Transverse colon (tissue), 4 donors: ENCODE results near the gene TLR9. TPM values are rescaled to one million over a fixed set of nuclear protein-coding genes. Genes with fewer than 3 reads are reported as not detected.

Experiments used
- DNase-seq: peaks from one replicate; pipeline ENCODE4 v3.0.0-alpha.2; 2019
- H3K27ac ChIP-seq, 4 donors: fragments of 200-600 bp; sonication (generic); 2 replicates each; pipeline ENCODE4 v1.5.1; 2016 to 2018; ENCODE audit warnings: inconsistent platforms in 4 of 4
- H3K27me3 ChIP-seq: fragments of 200-600 bp; sonication (generic); 2 replicates; pipeline ENCODE4 v1.5.1; 2017; ENCODE audit warnings: inconsistent platforms
- H3K36me3 ChIP-seq, 4 donors: fragments of 200-600 bp; sonication (generic); 2 replicates each; pipeline ENCODE4 v1.5.1; 2017 to 2019; ENCODE audit warnings: inconsistent platforms in 4 of 4
- H3K4me1 ChIP-seq, 4 donors: fragments of 200-600 bp; sonication (generic); 2 replicates each; pipeline ENCODE4 v1.5.1; 2017 to 2020; ENCODE audit warnings: inconsistent platforms in 4 of 4
- H3K4me3 ChIP-seq, 4 donors: fragments of 200-600 bp; sonication (generic); 1 replicate in 1 of 4; 2 replicates in 3 of 4; pipeline versions ENCODE4 v1.5.1 to v1.6.1; 2017 to 2019; ENCODE audit warnings: inconsistent platforms in 4 of 4
- H3K9me3 ChIP-seq, 2 donors: fragments of 200-600 bp; sonication (generic); 2 replicates each; pipeline ENCODE4 v1.5.1; 2017 to 2019; ENCODE audit warnings: inconsistent platforms in 2 of 2
- EP300 ChIP-seq: sonication (generic); formaldehyde crosslinking; IDR thresholded peaks from one replicate; pipeline ENCODE4 v1.6.1; 2017; ENCODE audit warnings: antibody characterized with exemption, low read depth
- POLR2A ChIP-seq: fragments of 450-650 bp; IDR thresholded peaks from one replicate; pipeline ENCODE4 v1.6.1; 2016; ENCODE audit warnings: antibody characterized with exemption, mild to moderate bottlenecking, moderate library complexity
- POLR2AphosphoS5 ChIP-seq, 3 donors: sonication (generic); formaldehyde crosslinking; IDR thresholded peaks; one replicate each; pipeline ENCODE4 v1.6.1; 2016; ENCODE audit warnings: antibody characterized with exemption in 3 of 3
- WGBS, 2 donors: methylation state at CpG; one replicate each; pipeline ENCODE4 v1.1.5; 2018; ENCODE audit warnings: low coverage in 1 of 2; 5-methylcytosine and 5-hydroxymethylcytosine counted together
- in situ Hi-C, 4 donors: fragments of 200-750 bp; cut with MboI; loops; one replicate each; pipeline versions ENCODE4 v1.15.0 to v1.15.1; 2017; ENCODE audit warnings: low sequenced_read_pairs in 3 of 4, low pct_ligation_motif_present in 1 of 4, low pct_unique_long_range_greater_than_20kb in 1 of 4
- intact Hi-C: fragments of 100-400 bp; cut with DNase I; formaldehyde crosslinking; loops from one replicate; pipeline ENCODE4 v1.15.1; 2023; ENCODE audit warnings: low total_unique reads
- total RNA-seq, 4 donors: library from RNA; depleted of rRNA; stranded (reverse); fragments of >200 nt; gene quantifications; one replicate each; pipeline ENCODE4 v1.1.0, GENCODE V29; 2016
- TF ChIP-seq, protein P1 (sequence below), 5 experiments: fragments of 200-600 bp in 3 of 5; fragments of 450-650 bp in 2 of 5; sonication (generic) in 3 of 5; IDR thresholded peaks; 1 replicate in 2 of 5; 2 replicates in 3 of 5; pipeline ENCODE4 v1.5.1; 2016 to 2017; ENCODE audit warnings: antibody characterized with exemption in 5 of 5, inconsistent platforms in 3 of 5, mild to moderate bottlenecking in 2 of 5, moderate library complexity in 1 of 5

TLR9 gene
- total RNA-seq, 4 donors from 2014 or later = 0.16 TPM; not detected in 3

DNA sequence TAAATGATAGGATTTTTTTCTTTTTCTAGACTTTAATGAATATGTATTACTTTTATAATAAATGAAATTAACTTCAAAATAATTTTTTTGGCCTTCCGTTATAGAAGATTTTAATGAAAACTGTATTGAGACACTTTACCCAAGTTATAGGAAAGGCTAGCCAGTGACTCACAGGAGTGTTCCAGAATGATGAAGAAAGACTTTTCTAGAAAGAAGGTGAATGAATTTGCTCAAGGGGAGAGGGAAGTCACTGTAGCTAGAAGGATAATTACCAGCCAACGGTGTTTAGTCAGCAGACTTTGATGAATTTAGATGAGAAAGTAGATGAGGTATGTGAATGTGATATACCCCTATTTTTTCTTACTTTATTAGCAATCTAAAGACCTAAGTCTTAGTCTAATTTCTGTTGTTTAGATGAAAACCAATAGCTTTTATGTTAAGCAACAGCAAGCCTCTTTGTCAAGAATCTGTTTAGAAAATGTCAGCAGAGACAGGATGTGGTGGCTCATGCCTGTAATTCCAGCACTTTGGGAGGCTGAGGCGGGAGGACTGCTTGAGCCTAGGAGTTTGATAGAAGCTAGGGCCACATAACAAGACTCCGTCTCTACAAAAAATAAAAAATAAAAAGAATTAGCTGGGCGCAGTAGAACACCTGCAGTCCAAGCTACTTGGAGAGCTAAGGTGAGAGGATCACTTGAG, 24.3 kb downstream of the TLR9 start:
- 80 to 92% methylated on average over 3 to 5 of the region's 5 CpGs for WGBS, 2 donors
- peaks cover 20 to 67% (median 35%) of the 10 kb centered on the region in 4 donors for H3K4me1 ChIP-seq
- no peak overlapping the region for H3K27ac ChIP-seq
- intact Hi-C loops = no loop called here
- H3K27me3 ChIP-seq = no peaks in the 10 kb centered on the region
- no peak overlapping the region for H3K4me3 ChIP-seq
- in situ Hi-C loops = no loop called here
- no peak for DNase-seq
- TF ChIP-seq POLR2AphosphoS5 (IDR thresholded peaks at IDR 0.05) (no peak), POLR2A (no peak), EP300 (no peak)
- TF ChIP-seq, protein P1, sequence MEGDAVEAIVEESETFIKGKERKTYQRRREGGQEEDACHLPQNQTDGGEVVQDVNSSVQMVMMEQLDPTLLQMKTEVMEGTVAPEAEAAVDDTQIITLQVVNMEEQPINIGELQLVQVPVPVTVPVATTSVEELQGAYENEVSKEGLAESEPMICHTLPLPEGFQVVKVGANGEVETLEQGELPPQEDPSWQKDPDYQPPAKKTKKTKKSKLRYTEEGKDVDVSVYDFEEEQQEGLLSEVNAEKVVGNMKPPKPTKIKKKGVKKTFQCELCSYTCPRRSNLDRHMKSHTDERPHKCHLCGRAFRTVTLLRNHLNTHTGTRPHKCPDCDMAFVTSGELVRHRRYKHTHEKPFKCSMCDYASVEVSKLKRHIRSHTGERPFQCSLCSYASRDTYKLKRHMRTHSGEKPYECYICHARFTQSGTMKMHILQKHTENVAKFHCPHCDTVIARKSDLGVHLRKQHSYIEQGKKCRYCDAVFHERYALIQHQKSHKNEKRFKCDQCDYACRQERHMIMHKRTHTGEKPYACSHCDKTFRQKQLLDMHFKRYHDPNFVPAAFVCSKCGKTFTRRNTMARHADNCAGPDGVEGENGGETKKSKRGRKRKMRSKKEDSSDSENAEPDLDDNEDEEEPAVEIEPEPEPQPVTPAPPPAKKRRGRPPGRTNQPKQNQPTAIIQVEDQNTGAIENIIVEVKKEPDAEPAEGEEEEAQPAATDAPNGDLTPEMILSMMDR (IDR thresholded peaks at IDR 0.05) = no peak
- H3K9me3 ChIP-seq = no peaks in the 10 kb centered on the region
- H3K36me3 ChIP-seq = peaks cover 0 to 42% (median 15%) of the 10 kb centered on the region in 4 donors

DNA sequence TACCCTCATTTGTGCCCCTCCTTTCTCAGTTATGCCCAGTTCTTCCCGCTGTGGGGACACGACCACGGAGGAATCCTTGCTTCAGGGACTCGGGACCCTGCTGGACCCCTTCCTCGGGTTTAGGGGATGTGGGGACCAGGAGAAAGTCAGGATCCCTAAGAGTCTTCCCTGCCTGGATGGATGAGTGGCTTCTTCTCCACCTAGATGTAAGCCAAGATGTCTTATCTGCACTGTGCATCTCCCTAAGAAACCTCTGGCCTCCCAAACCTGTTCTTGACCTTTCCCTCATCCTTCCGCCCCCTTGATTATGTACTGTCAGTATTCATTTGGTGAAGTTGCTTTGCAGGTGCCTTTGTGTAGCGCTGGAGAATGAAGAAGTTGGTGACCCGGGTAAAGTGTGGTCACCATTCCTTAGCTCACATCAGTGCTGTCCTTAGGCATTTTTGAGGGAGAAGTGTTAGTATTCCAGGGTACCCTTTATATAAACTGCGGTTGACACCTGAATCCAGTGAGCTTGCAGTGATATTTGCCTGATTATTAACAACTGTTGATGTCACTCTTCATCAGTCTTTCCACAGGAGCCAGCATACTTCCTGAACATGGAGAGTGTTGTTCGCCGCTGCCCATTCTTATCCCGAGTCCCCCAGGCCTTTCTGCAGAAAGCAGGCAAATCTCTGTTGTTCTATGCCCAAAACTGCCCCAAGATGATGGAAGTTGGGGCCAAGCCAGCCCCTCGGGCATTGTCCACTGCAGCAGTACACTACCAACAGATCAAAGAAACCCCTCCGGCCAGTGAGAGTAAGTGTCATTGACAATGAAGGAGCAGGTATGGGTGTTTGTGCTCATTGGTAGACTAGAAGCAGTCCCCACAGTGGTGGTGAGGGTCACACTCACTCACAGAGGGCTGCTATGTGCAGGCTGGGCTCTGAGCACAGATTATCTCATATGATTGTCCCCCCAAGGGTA, 26.5 kb downstream of the TLR9 start:
- Histone ChIP-seq H3K4me3 (peak overlapping the region; percentile 65 to 99 (median 80)), H3K4me1 (peaks cover 20 to 88% (median 34%) of the 10 kb centered on the region in 4 donors), H3K27me3 (no peaks in the 10 kb centered on the region), H3K9me3 (no peaks in the 10 kb centered on the region), H3K36me3 (peaks cover 0 to 20% (median 7%) of the 10 kb centered on the region in 4 donors), H3K27ac (peak overlapping the region; percentile 87 to 93 (median 89))
- intact Hi-C loops = no loop called here
- DNase-seq = no peak
- WGBS, 2 donors = 39 to 85% methylated on average over 4 to 14 of the region's 14 CpGs
- TF ChIP-seq POLR2A = no peak
- TF ChIP-seq, protein P1 (IDR thresholded peaks at IDR 0.05) = no peak
- TF ChIP-seq EP300 = no peak
- TF ChIP-seq POLR2AphosphoS5 (IDR thresholded peaks at IDR 0.05) = no peak
- in situ Hi-C loops = no loop called here

DNA sequence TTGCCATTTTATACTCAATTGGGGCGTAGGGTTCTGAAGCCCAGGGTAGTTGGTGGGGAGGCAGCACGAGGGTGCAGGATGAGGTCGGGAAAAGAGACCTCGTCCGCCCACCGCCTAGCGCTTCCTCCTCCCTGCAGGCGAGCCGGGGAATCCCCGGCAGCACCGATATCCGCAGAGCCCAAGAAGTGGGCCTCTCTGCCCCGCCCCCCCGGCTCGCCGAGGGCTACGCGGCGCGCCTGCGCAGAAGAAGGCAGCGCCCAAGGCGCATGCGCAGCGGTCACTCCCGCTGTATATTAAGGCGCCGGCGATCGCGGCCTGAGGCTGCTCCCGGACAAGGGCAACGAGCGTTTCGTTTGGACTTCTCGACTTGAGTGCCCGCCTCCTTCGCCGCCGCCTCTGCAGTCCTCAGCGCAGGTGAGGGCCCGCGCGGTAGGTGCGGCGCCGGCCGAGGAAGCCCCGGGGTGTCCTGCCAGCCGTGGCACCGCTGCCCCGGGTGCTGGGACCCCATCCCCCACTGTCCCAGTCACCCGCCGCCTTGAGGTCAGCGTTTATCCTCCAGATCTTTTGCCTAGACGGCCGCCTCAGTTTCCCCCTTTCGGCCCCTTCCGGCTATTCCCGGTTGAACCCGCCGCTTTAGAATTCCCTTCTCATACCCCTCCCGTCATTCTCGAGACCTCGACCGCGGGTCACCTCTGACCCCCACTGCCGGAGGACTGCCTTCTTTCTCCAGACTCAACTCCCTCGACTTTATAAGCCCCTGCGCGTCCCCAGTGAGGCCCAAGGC, 27.4 kb downstream of the TLR9 start, which contains the start of gene ALAS1:
TSS of gene ALAS1 (plus strand) at position 319 of the 784 bp plus-strand sequence. CDS start 1,082 bp downstream, outside the sequence.
- in situ Hi-C loops = no loop called here
- intact Hi-C loops = no loop called here
- Histone ChIP-seq H3K4me3 (peak within 1 kb of the TSS; percentile 65 to 99 (median 80)), H3K4me1 (peaks cover 20 to 82% (median 33%) of the 10 kb centered on the region in 4 donors), H3K27ac (peak within 1 kb of the TSS; percentile 87 to 93 (median 89)), H3K36me3 (peaks cover 0 to 11% (median 4%) of the 10 kb centered on the region in 4 donors), H3K9me3 (no peaks in the 10 kb centered on the region), H3K27me3 (no peaks in the 10 kb centered on the region)
- TF ChIP-seq EP300 (peak; percentile 5), POLR2AphosphoS5 (IDR thresholded peaks at IDR 0.05) (peak; percentile 95 to 99 (median 98)), POLR2A (peak; percentile 97)
- TF ChIP-seq, protein P1 (IDR thresholded peaks at IDR 0.05) = peak in 3 of 5 experiments; percentile 15 to 59 (median 37)
- DNase-seq = peak; percentile 96
- 0% methylated on average over 9 to 53 of the region's 71 CpGs for WGBS, 2 donors
